Epithelial cell of proximal tubule (primary cell): Measurements from ENCODE around the gene SLC36A4. TPM values are rescaled to one million over a fixed set of nuclear protein-coding genes. Genes with fewer than 3 reads are reported as not detected.

ENCODE experiments used
- DNase-seq: peaks from one replicate; pipeline ENCODE4 v3.0.0-alpha.2; 2011; ENCODE audit warnings: low read depth
- H3K4me3 ChIP-seq: 2 replicates; pipeline ENCODE4 v1.5.1; 2011; ENCODE audit warnings: low read depth, mild to moderate bottlenecking, low read length
- total RNA-seq: library from RNA; depleted of rRNA; stranded (reverse); fragments of >200 nt; gene quantifications from 2 replicates; pipeline ENCODE4 v1.2.3, GENCODE V29; 2015
- TF ChIP-seq, protein P1 (sequence below): conservative IDR thresholded peaks from 2 replicates; pipeline ENCODE4 v1.5.1; 2012; ENCODE audit warnings: low read depth, mild to moderate bottlenecking, low read length

The SLC36A4 gene
- total RNA-seq, 1 donor from 2014 or later: 5.8 TPM

DNA sequence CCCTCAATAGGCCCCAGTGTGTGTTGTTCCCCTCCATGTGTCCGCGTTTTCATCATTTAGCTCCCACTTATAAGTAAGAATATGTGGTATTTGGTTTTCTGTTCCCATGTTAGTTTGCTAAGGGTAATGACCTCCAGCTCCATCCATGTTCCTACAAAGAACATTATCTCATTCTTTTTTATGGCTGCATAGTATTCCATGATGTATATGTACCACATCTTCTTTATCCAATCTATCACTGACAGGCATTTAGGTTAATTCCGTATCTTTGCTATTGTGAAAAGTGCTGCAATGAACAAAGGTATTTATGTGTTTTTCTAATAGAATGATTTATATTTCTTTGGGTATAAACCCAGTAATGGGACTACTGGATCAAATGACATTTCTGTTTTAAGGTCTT lies 42.1 kb downstream of the SLC36A4 start:
- DNase-seq: no peak
- no peak overlapping the region for H3K4me3 ChIP-seq
- TF ChIP-seq, protein P1, sequence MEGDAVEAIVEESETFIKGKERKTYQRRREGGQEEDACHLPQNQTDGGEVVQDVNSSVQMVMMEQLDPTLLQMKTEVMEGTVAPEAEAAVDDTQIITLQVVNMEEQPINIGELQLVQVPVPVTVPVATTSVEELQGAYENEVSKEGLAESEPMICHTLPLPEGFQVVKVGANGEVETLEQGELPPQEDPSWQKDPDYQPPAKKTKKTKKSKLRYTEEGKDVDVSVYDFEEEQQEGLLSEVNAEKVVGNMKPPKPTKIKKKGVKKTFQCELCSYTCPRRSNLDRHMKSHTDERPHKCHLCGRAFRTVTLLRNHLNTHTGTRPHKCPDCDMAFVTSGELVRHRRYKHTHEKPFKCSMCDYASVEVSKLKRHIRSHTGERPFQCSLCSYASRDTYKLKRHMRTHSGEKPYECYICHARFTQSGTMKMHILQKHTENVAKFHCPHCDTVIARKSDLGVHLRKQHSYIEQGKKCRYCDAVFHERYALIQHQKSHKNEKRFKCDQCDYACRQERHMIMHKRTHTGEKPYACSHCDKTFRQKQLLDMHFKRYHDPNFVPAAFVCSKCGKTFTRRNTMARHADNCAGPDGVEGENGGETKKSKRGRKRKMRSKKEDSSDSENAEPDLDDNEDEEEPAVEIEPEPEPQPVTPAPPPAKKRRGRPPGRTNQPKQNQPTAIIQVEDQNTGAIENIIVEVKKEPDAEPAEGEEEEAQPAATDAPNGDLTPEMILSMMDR: no peak

DNA sequence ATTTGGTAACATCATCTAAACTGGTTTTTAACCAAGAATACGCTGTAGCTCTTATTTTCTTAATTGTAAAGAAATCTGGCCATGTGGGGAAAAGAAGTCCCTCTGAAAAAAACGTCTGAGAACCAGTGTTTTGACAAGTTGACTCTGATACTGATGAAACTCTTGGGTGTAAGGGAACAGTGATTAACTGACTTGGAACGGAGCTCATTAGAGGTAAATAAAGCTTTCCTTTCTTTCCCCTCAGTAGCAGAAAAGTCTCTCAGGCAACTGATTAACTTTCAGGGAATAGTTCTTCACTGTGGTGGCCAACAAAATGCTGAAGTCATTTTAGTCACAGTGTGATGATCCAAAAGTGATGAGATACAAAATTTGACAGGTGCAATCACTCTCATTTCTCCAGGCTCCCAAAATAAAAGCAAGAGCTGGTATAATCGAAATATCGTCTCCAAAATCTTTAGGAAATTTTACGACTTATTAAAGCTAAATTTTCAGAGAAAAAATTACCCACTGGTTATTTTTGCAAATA lies 52.3 kb downstream of the SLC36A4 start:
- no peak for DNase-seq
- H3K4me3 ChIP-seq: no peak overlapping the region
- TF ChIP-seq, protein P1: no peak

GRCh38 chr11:93143800-93144199 lies 54.0 kb downstream of the SLC36A4 start:
- DNase-seq: no peak
- no peak overlapping the region for H3K4me3 ChIP-seq
- TF ChIP-seq, protein P1: no peak

DNA sequence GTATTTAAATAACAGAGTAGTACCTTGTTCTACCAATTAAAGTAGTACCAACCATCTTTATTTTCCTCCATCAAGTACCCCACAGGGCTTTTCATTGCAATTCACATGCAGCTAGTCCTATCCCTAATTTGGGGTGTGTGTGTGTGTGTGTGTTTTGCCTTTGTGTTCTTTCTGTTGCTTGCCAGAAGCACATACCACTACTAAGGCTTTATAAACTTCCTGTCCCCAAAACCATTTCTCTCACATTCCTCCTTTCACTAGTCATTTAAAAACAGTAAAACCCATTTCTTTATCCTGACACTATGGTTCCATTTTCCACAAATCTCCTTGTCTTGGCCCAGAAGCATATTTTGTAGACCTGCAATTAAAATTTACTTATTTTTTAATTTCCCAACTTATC lies 54.6 kb downstream of the SLC36A4 start:
- TF ChIP-seq, protein P1: no peak
- no peak for DNase-seq
- no peak overlapping the region for H3K4me3 ChIP-seq

GRCh38 chr11:93133488-93134109 lies 64.2 kb downstream of the SLC36A4 start:
- TF ChIP-seq, protein P1: no peak
- no peak overlapping the region for H3K4me3 ChIP-seq
- DNase-seq: no peak

- no peak for DNase-seq
- no peak overlapping the region for H3K4me3 ChIP-seq
- TF ChIP-seq, protein P1: no peak
Measured at GRCh38 chr11:93132836-93133235, 65.0 kb downstream of the SLC36A4 start.

DNA sequence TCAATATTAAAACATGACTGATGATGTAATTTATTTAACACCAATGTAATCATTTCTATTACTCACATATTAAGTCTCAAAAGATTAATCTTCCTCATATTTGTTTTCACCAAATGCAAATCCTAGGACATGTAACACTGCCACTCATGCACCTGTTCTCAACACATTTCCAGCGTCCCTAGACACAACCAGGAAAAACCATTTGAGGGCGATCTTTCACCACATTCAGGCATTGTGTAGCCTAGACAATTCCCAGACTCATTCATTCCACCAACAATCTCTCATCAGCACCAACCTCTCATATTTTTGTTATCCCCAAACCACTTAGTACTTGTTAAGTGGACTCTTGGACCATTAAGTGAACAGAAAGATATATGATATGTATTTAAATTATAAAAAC lies 66.1 kb downstream of the SLC36A4 start:
- no peak overlapping the region for H3K4me3 ChIP-seq
- TF ChIP-seq, protein P1: peak; percentile 28
- DNase-seq: no peak
